ENCODE results near the gene GBF1. TPM values are rescaled to one million over a fixed set of nuclear protein-coding genes. Genes with fewer than 3 reads are reported as not detected.
A peak's percentile ranks its signal among the peaks of the same experiment; 100 is the strongest.

GBF1 gene
- total and polyA plus RNA-seq, 2 of the 13 experiments (the other 11 are each of a cell fraction or from before 2014, with no cell fraction given) = 17.1 to 21.9 TPM

DNA sequence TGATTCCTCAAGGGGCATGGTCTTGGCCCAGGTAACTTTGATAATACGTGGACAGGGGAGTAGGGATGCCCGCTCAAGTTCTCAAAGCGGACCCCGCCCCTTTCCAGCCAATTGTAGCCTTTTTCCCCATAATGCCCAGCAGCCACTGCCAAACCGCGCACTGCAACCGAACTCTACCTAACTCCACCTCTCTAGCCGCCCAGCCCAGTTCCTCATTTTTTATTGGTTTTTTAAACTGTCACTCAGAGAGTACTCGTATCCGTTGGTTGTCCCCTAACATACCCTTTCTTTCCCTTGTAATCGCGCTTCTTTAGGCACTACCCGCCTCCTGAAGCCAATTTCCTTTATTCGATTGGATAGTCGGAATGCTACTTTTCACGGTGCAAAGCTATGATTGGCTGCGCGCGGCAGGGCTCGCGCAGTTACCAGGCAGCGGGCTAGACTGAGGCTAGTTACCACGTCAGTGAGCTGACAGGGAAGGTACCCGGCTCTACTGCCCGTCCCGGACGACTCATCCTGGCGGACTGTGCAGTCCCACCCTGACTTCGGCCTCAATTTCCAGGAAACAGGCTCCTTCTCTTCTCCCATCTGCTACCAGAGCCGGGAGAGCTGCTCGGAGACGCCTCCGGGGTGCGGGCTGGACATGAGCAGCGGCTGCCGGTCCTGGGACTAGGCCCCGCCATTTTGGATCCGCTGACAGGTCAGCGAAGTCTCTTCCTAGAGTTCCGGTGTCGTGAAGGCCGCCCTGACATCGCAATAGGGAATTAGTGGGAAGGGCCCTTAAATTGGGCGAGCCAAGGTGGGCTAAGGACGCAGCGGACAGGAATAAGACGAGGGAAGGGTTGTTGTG, at the start of gene GBF1 (continued):
- TF ChIP-seq, protein P1, sequence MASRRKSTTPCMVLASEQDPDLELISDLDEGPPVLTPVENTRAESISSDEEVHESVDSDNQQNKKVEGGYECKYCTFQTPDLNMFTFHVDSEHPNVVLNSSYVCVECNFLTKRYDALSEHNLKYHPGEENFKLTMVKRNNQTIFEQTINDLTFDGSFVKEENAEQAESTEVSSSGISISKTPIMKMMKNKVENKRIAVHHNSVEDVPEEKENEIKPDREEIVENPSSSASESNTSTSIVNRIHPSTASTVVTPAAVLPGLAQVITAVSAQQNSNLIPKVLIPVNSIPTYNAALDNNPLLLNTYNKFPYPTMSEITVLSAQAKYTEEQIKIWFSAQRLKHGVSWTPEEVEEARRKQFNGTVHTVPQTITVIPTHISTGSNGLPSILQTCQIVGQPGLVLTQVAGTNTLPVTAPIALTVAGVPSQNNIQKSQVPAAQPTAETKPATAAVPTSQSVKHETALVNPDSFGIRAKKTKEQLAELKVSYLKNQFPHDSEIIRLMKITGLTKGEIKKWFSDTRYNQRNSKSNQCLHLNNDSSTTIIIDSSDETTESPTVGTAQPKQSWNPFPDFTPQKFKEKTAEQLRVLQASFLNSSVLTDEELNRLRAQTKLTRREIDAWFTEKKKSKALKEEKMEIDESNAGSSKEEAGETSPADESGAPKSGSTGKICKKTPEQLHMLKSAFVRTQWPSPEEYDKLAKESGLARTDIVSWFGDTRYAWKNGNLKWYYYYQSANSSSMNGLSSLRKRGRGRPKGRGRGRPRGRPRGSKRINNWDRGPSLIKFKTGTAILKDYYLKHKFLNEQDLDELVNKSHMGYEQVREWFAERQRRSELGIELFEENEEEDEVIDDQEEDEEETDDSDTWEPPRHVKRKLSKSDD (CRISPR knock-in tag; IDR thresholded peaks at IDR 0.05; ENCODE audit: low read depth) = 0 out of 2 replicates have a peak, but pooled peaks have one; percentile 17
- no peak for TF ChIP-seq PAWR (CRISPR knock-in tag; IDR thresholded peaks at IDR 0.05; ENCODE audit: borderline replicate concordance)
- TF ChIP-seq, protein P2, sequence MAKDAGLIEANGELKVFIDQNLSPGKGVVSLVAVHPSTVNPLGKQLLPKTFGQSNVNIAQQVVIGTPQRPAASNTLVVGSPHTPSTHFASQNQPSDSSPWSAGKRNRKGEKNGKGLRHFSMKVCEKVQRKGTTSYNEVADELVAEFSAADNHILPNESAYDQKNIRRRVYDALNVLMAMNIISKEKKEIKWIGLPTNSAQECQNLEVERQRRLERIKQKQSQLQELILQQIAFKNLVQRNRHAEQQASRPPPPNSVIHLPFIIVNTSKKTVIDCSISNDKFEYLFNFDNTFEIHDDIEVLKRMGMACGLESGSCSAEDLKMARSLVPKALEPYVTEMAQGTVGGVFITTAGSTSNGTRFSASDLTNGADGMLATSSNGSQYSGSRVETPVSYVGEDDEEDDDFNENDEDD (CRISPR knock-in tag; IDR thresholded peaks at IDR 0.05; ENCODE audit: borderline replicate concordance) = peak; percentile 56; the same call in 1 of the 2 replicates
- TF ChIP-seq MXI1 (IDR thresholded peaks at IDR 0.05; ENCODE audit: borderline replicate concordance, low read depth, low read length) = peak; percentile 56; the same call in 1 of the 3 replicates
- peak in 1 of 2 experiments; percentile 71; a peak in 2 of 4 replicates for TF ChIP-seq NR2F1 (CRISPR knock-in tag; IDR thresholded peaks at IDR 0.05)
- peak; percentile 58 for TF ChIP-seq ZNF781 (CRISPR knock-in tag; IDR thresholded peaks at IDR 0.05; ENCODE audit: borderline replicate concordance, not compliant biosample characterization)
- TF ChIP-seq KLF13 (CRISPR knock-in tag; IDR thresholded peaks at IDR 0.05) = no peak
- TF ChIP-seq, protein P3, sequence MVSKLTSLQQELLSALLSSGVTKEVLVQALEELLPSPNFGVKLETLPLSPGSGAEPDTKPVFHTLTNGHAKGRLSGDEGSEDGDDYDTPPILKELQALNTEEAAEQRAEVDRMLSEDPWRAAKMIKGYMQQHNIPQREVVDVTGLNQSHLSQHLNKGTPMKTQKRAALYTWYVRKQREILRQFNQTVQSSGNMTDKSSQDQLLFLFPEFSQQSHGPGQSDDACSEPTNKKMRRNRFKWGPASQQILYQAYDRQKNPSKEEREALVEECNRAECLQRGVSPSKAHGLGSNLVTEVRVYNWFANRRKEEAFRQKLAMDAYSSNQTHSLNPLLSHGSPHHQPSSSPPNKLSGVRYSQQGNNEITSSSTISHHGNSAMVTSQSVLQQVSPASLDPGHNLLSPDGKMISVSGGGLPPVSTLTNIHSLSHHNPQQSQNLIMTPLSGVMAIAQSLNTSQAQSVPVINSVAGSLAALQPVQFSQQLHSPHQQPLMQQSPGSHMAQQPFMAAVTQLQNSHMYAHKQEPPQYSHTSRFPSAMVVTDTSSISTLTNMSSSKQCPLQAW (CRISPR knock-in tag; IDR thresholded peaks at IDR 0.05) = no peak
- TF ChIP-seq CBX1 (IDR thresholded peaks at IDR 0.05; ENCODE audit: low read depth) = no peak
- TF ChIP-seq, protein P4, sequence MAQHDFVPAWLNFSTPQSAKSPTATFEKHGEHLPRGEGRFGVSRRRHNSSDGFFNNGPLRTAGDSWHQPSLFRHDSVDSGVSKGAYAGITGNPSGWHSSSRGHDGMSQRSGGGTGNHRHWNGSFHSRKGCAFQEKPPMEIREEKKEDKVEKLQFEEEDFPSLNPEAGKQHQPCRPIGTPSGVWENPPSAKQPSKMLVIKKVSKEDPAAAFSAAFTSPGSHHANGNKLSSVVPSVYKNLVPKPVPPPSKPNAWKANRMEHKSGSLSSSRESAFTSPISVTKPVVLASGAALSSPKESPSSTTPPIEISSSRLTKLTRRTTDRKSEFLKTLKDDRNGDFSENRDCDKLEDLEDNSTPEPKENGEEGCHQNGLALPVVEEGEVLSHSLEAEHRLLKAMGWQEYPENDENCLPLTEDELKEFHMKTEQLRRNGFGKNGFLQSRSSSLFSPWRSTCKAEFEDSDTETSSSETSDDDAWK (CRISPR knock-in tag; IDR thresholded peaks at IDR 0.05) = no peak
- TF ChIP-seq, protein P5, sequence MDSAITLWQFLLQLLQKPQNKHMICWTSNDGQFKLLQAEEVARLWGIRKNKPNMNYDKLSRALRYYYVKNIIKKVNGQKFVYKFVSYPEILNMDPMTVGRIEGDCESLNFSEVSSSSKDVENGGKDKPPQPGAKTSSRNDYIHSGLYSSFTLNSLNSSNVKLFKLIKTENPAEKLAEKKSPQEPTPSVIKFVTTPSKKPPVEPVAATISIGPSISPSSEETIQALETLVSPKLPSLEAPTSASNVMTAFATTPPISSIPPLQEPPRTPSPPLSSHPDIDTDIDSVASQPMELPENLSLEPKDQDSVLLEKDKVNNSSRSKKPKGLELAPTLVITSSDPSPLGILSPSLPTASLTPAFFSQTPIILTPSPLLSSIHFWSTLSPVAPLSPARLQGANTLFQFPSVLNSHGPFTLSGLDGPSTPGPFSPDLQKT (CRISPR knock-in tag; IDR thresholded peaks at IDR 0.05; ENCODE audit: borderline replicate concordance) = no peak
- TF ChIP-seq, protein P6, sequence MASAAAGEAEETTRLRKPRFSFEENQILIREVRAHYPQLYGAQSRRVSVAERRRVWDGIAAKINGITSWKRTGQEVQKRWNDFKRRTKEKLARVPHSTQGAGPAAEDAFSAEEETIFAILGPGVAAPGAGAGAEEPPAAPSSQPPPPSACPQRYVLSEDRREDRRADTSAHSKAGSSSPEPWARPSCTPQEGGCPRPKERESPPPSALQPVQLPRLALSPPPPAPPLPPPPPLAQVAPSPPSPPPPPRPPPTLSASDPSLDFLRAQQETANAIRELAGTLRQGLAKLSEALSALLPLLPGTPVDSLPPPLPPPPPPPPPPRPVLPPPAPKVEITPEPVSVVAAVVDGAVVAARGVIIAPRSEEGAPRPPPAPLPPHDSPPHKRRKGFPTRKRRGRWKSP (CRISPR knock-in tag; IDR thresholded peaks at IDR 0.05) = peak; percentile 91
- peak; percentile 63; the same call in 1 of the 2 replicates for TF ChIP-seq KDM3A (CRISPR knock-in tag; IDR thresholded peaks at IDR 0.05; ENCODE audit: low read depth)
- TF ChIP-seq GABPB1 (CRISPR knock-in tag; IDR thresholded peaks at IDR 0.05) = peak; percentile 80
- TF ChIP-seq, protein P7, sequence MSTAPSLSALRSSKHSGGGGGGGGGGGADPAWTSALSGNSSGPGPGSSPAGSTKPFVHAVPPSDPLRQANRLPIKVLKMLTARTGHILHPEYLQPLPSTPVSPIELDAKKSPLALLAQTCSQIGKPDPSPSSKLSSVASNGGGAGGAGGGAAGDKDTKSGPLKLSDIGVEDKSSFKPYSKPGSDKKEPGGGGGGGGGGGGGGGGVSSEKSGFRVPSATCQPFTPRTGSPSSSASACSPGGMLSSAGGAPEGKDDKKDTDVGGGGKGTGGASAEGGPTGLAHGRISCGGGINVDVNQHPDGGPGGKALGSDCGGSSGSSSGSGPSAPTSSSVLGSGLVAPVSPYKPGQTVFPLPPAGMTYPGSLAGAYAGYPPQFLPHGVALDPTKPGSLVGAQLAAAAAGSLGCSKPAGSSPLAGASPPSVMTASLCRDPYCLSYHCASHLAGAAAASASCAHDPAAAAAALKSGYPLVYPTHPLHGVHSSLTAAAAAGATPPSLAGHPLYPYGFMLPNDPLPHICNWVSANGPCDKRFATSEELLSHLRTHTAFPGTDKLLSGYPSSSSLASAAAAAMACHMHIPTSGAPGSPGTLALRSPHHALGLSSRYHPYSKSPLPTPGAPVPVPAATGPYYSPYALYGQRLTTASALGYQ (CRISPR knock-in tag; IDR thresholded peaks at IDR 0.05) = 0 out of 2 replicates have a peak, but pooled peaks have one; percentile 52
